Thoracic aorta (tissue), 2 donors: ENCODE results near the gene C10orf90. TPM values are rescaled to one million over a fixed set of nuclear protein-coding genes. Genes with fewer than 3 reads are reported as not detected.

Experiments
- ATAC-seq: fragments of 150-250 bp; one replicate; pipeline ENCODE4 v1.8.0; 2017; ENCODE audit warnings: low read depth; ENCODE audit not compliant: insufficient number of reproducible peaks, low FRiP score
- DNase-seq: peaks from one replicate; pipeline ENCODE4 v3.0.0-alpha.2; 2020; ENCODE audit warnings: low spot score
- H3K27ac ChIP-seq, 2 donors: fragments of 200-600 bp; sonication (generic); 1 replicate in 1 of 2; 2 replicates in 1 of 2; pipeline ENCODE4 v1.5.1; 2016; ENCODE audit warnings: mild to moderate bottlenecking in 2 of 2, moderate library complexity in 2 of 2
- H3K27me3 ChIP-seq: fragments of 200-600 bp; sonication (generic); replicated peaks from 2 replicates; pipeline ENCODE4 v1.6.0; 2016; ENCODE audit warnings: mild to moderate bottlenecking; ENCODE audit not compliant: insufficient read depth
- H3K36me3 ChIP-seq: fragments of 200-600 bp; sonication (generic); one replicate; pipeline ENCODE4 v1.5.1; 2016
- H3K4me1 ChIP-seq, 2 donors: fragments of 200-600 bp; sonication (generic); 1 replicate in 1 of 2; 2 replicates in 1 of 2; pipeline versions ENCODE4 v1.5.1 to v1.6.0; 2016; ENCODE audit warnings: low read depth in 2 of 2, mild to moderate bottlenecking in 1 of 2; ENCODE audit not compliant: control insufficient read depth in 1 of 2
- H3K4me3 ChIP-seq: fragments of 200-600 bp; sonication (generic); 2 replicates; pipeline ENCODE4 v1.5.1; 2016; ENCODE audit warnings: mild to moderate bottlenecking
- H3K9me3 ChIP-seq: fragments of 200-600 bp; sonication (generic); 2 replicates; pipeline ENCODE4 v1.5.1; 2016
- total RNA-seq, 2 donors: library from RNA; depleted of rRNA; stranded (reverse); fragments of >200 nt; gene quantifications; one replicate each; pipeline versions ENCODE4 v1.1.0 to v1.2.3, GENCODE V29; 2016
- TF ChIP-seq, protein P1 (sequence below): fragments of 200-600 bp; sonication (generic); IDR thresholded peaks from one replicate; pipeline ENCODE4 v1.5.1; 2019; ENCODE audit warnings: antibody characterized with exemption

Gene C10orf90
- total RNA-seq, 2 donors from 2014 or later: not detected

DNA sequence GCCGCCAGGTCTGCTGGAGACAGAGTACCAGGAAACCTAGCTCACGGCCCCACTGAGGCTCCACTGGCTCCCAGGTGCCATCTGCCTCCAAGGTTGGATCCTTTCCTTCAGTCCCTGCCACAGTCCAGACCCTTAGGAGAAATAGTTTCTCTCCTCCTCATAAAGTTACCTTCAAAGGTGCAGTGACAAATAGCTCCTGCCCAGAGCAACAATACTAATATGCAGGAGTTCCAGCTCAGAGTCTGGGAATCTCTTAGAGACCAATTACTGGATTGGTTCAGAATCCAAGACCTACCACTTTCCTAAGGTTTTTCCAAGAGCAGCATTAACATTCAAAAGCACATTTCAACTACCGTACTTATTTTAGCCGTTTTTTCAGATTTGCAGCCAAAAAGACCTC lies 241.2 kb downstream of the C10orf90 start:
- TF ChIP-seq, protein P1, sequence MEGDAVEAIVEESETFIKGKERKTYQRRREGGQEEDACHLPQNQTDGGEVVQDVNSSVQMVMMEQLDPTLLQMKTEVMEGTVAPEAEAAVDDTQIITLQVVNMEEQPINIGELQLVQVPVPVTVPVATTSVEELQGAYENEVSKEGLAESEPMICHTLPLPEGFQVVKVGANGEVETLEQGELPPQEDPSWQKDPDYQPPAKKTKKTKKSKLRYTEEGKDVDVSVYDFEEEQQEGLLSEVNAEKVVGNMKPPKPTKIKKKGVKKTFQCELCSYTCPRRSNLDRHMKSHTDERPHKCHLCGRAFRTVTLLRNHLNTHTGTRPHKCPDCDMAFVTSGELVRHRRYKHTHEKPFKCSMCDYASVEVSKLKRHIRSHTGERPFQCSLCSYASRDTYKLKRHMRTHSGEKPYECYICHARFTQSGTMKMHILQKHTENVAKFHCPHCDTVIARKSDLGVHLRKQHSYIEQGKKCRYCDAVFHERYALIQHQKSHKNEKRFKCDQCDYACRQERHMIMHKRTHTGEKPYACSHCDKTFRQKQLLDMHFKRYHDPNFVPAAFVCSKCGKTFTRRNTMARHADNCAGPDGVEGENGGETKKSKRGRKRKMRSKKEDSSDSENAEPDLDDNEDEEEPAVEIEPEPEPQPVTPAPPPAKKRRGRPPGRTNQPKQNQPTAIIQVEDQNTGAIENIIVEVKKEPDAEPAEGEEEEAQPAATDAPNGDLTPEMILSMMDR: no peak
- Histone ChIP-seq H3K36me3 (no peaks in the 10 kb centered on the region), H3K9me3 (peaks cover under 1% of the 10 kb centered on the region), H3K4me3 (no peak overlapping the region), H3K4me1 (no peaks in the 10 kb centered on the region), H3K27ac (no peak overlapping the region), H3K27me3 (no peaks in the 10 kb centered on the region)
- no peak for ATAC-seq
- no peak for DNase-seq

DNA sequence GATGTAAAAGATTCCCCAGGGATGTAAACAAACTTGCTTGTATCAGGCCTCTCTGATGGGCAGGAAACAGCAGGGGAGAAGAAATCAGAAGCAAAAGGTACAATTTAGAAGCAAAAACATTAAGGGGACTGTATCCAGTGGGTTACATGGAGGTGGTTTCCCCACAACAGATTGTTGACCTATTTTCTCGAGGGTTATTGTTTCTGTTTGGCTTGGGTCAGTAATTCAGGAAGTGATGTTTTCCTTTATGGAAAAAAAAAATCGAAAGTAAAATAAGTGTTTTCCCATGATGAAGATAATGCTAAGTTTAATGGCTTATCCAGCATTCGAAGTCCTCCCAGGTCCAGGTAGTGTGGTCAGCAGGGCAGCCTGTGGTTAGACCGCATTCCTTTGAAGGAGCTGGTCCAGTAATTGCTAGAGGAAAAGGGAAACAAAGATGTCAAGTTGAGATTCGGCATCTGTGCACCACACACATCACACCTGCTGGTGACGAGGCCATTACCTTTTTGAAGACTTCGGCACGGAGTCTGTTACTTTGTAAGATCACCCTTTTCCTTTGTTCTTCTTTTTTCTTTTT lies 244.9 kb downstream of the C10orf90 start:
- no peak for ATAC-seq
- no peaks in the 10 kb centered on the region for H3K27me3 ChIP-seq
- no peak for DNase-seq

DNA sequence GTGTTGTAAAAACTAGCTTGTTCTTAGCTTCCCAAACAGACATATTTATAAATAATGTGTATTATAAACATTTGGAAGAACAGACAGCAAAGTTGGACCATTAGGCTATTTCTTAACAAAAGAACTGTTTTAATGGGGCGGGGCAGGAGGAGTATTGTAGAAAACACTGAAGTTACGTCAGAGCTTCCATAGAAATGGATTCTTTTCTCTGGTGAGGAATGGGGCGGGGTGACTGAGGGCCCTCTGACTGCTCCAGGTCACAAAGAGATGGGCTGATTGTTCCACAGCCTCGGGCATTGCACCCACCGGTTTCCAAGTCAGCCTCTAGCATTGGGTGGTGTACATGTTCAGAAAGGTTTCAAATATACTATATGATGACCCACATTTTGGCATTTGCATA lies 245.5 kb downstream of the C10orf90 start:
- no peaks in the 10 kb centered on the region for H3K36me3 ChIP-seq
- DNase-seq: no peak
- no peak overlapping the region for H3K27ac ChIP-seq
- no peak overlapping the region for H3K4me3 ChIP-seq
- H3K4me1 ChIP-seq: no peaks in the 10 kb centered on the region
- H3K27me3 ChIP-seq: no peaks in the 10 kb centered on the region
- peaks cover 11% of the 10 kb centered on the region for H3K9me3 ChIP-seq
- no peak for ATAC-seq
- TF ChIP-seq, protein P1: no peak

More for the DNA sequence above, 244.9 kb downstream of the C10orf90 start:
- TF ChIP-seq, protein P1: no peak
- peaks cover 11% of the 10 kb centered on the region for H3K9me3 ChIP-seq
- H3K4me1 ChIP-seq: no peaks in the 10 kb centered on the region
- no peak overlapping the region for H3K4me3 ChIP-seq
- H3K36me3 ChIP-seq: no peaks in the 10 kb centered on the region
- no peak overlapping the region for H3K27ac ChIP-seq

DNA sequence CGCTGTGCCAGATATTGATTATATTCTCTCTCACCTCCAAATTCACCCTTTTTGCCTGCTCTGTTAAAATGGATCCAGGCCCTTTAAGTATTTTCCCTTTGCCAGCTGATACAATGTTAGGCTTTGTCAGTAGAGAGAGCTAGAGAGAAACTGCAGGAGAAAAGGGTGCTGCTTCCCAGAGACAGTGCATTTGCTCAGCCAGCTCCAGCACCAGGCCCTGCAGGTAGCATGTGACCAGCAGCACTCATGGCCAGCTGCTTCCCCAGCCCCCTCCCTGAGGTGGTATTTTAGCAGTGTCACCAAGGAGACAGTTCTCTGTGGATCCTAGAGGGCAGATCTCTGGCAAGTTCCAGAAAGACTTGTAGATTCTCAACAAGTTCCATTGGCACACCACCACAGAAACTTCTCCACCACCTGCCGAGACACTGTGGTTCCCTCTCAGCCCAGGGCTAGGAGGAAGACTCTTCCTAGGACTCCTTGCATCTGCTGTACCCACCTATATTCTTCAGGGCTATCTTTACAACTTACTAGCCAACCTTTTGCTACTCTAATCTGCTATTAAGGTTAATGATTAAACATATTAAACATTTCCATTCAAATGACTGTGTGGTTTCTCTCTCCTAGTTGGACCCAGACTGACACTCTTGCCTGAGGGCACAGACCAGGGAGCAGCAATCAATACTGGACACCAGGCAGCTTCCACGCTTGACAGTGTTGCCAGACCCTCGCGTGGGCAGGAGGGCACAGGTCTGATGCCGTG lies 246.6 kb downstream of the C10orf90 start:
- DNase-seq (no peak), ATAC-seq (no peak)
- H3K4me1 ChIP-seq: no peaks in the 10 kb centered on the region
- H3K27me3 ChIP-seq: no peaks in the 10 kb centered on the region
- no peaks in the 10 kb centered on the region for H3K36me3 ChIP-seq
- H3K4me3 ChIP-seq: no peak overlapping the region
- H3K27ac ChIP-seq: no peak overlapping the region
- peaks cover 11% of the 10 kb centered on the region for H3K9me3 ChIP-seq
- TF ChIP-seq, protein P1: no peak

DNA sequence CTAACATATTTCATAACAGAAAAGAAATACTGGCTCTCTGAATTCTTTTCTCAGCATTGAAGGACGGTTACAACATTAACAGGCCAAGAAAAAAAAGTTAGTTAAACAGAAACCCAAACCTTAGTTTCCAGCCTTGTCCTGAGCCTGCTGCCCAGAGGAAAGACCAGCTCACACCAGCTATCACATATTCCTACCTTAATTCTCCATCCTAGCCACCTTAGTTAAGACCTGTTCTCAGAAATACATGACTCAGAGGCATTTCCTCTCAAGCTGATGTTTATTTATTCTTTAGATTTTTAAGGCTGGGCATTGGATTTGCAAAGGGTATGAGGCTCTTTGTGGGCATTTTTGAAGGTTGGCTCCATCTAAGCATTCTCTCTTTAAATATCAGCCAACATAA lies 247.9 kb downstream of the C10orf90 start:
- H3K27me3 ChIP-seq: no peaks in the 10 kb centered on the region
- TF ChIP-seq, protein P1: no peak
- H3K9me3 ChIP-seq: peaks cover 11% of the 10 kb centered on the region
- no peak overlapping the region for H3K4me3 ChIP-seq
- peak overlapping the region; percentile 28 to 44 for H3K27ac ChIP-seq
- H3K4me1 ChIP-seq: no peaks in the 10 kb centered on the region
- DNase-seq (no peak), ATAC-seq (no peak)
- H3K36me3 ChIP-seq: no peaks in the 10 kb centered on the region
